HL-60 (cell line): ENCODE measurements around the gene NTHL1.

ENCODE experiments used
- CTCF ChIP-seq: IDR thresholded peaks from one replicate; pipeline ENCODE4 v1.5.1; 2011; ENCODE audit warnings: low read length, control low read depth, inconsistent platforms; ENCODE audit not compliant: insufficient read depth
- GABPA ChIP-seq: IDR thresholded peaks from 2 replicates; pipeline ENCODE4 v1.6.1; 2012; ENCODE audit warnings: low read depth
- POLR2AphosphoS5 ChIP-seq: IDR thresholded peaks from 2 replicates; pipeline ENCODE4 v1.6.1; 2012; ENCODE audit warnings: low read depth
- REST ChIP-seq: IDR thresholded peaks from 2 replicates; pipeline ENCODE4 v1.6.1; 2012; ENCODE audit warnings: low read depth; ENCODE audit not compliant: insufficient replicate concordance

GRCh38 chr16:2001456-2002355 is 45.9 kb downstream of the NTHL1 start:
- no peak for TF ChIP-seq CTCF
- no peak for TF ChIP-seq REST
- no peak for TF ChIP-seq POLR2AphosphoS5
- no peak for TF ChIP-seq GABPA
